Measurements from ENCODE around the gene TLE4.
"Not testable (repeated sequence)": the region's sequence is repeated elsewhere in the genome, so short reads cannot be mapped to it uniquely, and the experiment has no call there.

Gene TLE4

GRCh38 chr9:79571309-79572031, at the start of gene TLE4:
TLE4 (plus strand) TSS chr9:79571965; CDS start chr9:79572791, 826 bp downstream.
- peak; percentile 100 for DNase-seq (ENCODE audit: low spot score)

GRCh38 chr9:79522793-79523192, 49.0 kb upstream of the TLE4 start:
- DNase-seq (ENCODE audit: low spot score) = no peak

GRCh38 chr9:79524266-79524665, 47.5 kb upstream of the TLE4 start:
- no peak for DNase-seq (ENCODE audit: low spot score)

- DNase-seq (ENCODE audit: low spot score) = no peak
Measured at GRCh38 chr9:79526149-79526672, 45.6 kb upstream of the TLE4 start.

GRCh38 chr9:79535534-79535933, 36.2 kb upstream of the TLE4 start:
- DNase-seq (ENCODE audit: low spot score) = no peak

- DNase-seq (ENCODE audit: low spot score) = no peak
Measured at GRCh38 chr9:79537838-79538237, 33.9 kb upstream of the TLE4 start.

- DNase-seq (ENCODE audit: low spot score) = no peak
Measured at GRCh38 chr9:79542735-79543620, 28.8 kb upstream of the TLE4 start.

- DNase-seq (ENCODE audit: low spot score) = not testable (repeated sequence)
Measured at GRCh38 chr9:79544375-79544774, 27.4 kb upstream of the TLE4 start.

GRCh38 chr9:79551586-79551985, 20.2 kb upstream of the TLE4 start:
- no peak for DNase-seq (ENCODE audit: low spot score)

- DNase-seq (ENCODE audit: low spot score) = no peak
Measured at GRCh38 chr9:79551994-79552393, 19.8 kb upstream of the TLE4 start.

GRCh38 chr9:79555474-79556089, 16.2 kb upstream of the TLE4 start:
- no peak for DNase-seq (ENCODE audit: low spot score)

GRCh38 chr9:79559495-79560181, 12.1 kb upstream of the TLE4 start:
- DNase-seq (ENCODE audit: low spot score) = no peak

GRCh38 chr9:79562749-79563386, 8.9 kb upstream of the TLE4 start:
- no peak for DNase-seq (ENCODE audit: low spot score)

GRCh38 chr9:79564105-79564504, 7.7 kb upstream of the TLE4 start:
- no peak for DNase-seq (ENCODE audit: low spot score)

GRCh38 chr9:79565245-79565644, 6.5 kb upstream of the TLE4 start:
- no peak for DNase-seq (ENCODE audit: low spot score)

- DNase-seq (ENCODE audit: low spot score) = no peak
Measured at GRCh38 chr9:79567671-79568098, 4.1 kb upstream of the TLE4 start.

GRCh38 chr9:79568337-79569101, 3.2 kb upstream of the TLE4 start:
- DNase-seq (ENCODE audit: low spot score) = no peak

- no peak for DNase-seq (ENCODE audit: low spot score)
Measured at GRCh38 chr9:79569814-79570447, 1.8 kb upstream of the TLE4 start.

GRCh38 chr9:79570448-79571308, 1.1 kb upstream of the TLE4 start:
- DNase-seq (ENCODE audit: low spot score) = peak; percentile 69

Measured in ecto neural progenitor cell (in vitro differentiated cells).